Measurements from ENCODE around the gene ZFP42. TPM values are rescaled to one million over a fixed set of nuclear protein-coding genes. Genes with fewer than 3 reads are reported as not detected.

Gene ZFP42
- total RNA-seq, 1 experiment from 2014 or later, result 0.34 TPM

DNA sequence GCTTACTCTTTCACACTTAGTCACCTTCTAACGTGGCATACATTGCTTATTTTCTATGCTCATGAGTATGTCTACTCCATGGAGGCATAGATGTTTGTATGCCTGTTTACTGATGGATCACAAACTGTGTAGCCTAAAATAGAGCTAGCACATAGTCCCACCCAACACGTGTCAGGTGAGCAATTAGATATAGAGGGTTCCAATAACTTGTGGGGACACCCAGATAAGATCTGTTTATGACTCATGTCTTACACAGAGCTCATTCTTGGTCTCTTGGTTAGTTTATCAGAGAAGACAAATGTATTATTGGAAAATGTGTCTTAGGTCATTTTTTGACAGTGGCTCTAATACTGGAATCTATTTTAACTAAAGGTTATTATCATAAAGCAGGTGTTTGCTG lies 6.8 kb downstream of the ZFP42 start:
- intact Hi-C loops (cut with micrococcal nuclease; ENCODE audit: unreplicated experiment), result no loop called here
- no peaks in the 10 kb centered on the region for H3K27me3 ChIP-seq (replicated peaks; ENCODE audit: control insufficient read depth, insufficient read depth, low read length)
- H3K4me3 Mint-ChIP-seq (ENCODE audit: unreplicated experiment), result no peak overlapping the region
- H3K4me3 ChIP-seq (ENCODE audit: low read depth, low read length), result no peak overlapping the region
- no peak overlapping the region for H3K27ac Mint-ChIP-seq (ENCODE audit: unreplicated experiment)
- H3K36me3 ChIP-seq (ENCODE audit: control insufficient read depth, insufficient read depth, low read length), result no peaks in the 10 kb centered on the region
- TF ChIP-seq, protein P1, sequence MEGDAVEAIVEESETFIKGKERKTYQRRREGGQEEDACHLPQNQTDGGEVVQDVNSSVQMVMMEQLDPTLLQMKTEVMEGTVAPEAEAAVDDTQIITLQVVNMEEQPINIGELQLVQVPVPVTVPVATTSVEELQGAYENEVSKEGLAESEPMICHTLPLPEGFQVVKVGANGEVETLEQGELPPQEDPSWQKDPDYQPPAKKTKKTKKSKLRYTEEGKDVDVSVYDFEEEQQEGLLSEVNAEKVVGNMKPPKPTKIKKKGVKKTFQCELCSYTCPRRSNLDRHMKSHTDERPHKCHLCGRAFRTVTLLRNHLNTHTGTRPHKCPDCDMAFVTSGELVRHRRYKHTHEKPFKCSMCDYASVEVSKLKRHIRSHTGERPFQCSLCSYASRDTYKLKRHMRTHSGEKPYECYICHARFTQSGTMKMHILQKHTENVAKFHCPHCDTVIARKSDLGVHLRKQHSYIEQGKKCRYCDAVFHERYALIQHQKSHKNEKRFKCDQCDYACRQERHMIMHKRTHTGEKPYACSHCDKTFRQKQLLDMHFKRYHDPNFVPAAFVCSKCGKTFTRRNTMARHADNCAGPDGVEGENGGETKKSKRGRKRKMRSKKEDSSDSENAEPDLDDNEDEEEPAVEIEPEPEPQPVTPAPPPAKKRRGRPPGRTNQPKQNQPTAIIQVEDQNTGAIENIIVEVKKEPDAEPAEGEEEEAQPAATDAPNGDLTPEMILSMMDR (IDR thresholded peaks at IDR 0.05; ENCODE audit: insufficient read depth in 1 of 2, low read depth in 1 of 2, low read length in 1 of 2, severe bottlenecking in 1 of 2, unreplicated experiment in 1 of 2), result no peak
- H3K4me1 ChIP-seq, result no peaks in the 10 kb centered on the region
- ChIA-PET POLR2A (no interaction called here), CTCF (no interaction called here)
- no peak for DNase-seq
- no peaks in the 10 kb centered on the region for H3K27me3 Mint-ChIP-seq (ENCODE audit: insufficient read depth, unreplicated experiment)
- H3K9me3 Mint-ChIP-seq (ENCODE audit: unreplicated experiment), result no peaks in the 10 kb centered on the region
- BruUV-seq (replicated peaks), result no TSS peak
- H3K4me1 Mint-ChIP-seq (ENCODE audit: low read depth, unreplicated experiment), result peaks cover 6% of the 10 kb centered on the region
- no peaks in the 10 kb centered on the region for H3K9me3 ChIP-seq
- H3K36me3 Mint-ChIP-seq (ENCODE audit: insufficient read depth, unreplicated experiment), result peaks cover 22% of the 10 kb centered on the region

DNA sequence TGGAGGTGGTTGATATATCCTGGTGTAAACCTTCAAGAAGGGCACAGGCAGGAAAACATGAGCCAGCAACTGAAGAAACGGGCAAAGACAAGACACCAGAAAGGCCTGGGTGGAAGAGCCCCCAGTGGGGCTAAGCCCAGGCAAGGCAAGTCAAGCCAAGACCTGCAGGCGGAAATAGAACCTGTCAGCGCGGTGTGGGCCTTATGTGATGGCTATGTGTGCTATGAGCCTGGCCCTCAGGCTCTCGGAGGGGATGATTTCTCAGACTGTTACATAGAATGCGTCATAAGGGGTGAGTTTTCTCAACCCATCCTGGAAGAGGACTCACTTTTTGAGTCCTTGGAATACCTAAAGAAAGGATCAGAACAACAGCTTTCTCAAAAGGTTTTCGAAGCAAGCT lies 7.2 kb downstream of the ZFP42 start:
- H3K36me3 Mint-ChIP-seq (ENCODE audit: insufficient read depth, unreplicated experiment), result peaks cover 18% of the 10 kb centered on the region
- no peaks in the 10 kb centered on the region for H3K9me3 ChIP-seq
- no peak overlapping the region for H3K27ac Mint-ChIP-seq (ENCODE audit: unreplicated experiment)
- ChIA-PET POLR2A (no interaction called here), CTCF (no interaction called here)
- no TSS peak for BruUV-seq (replicated peaks)
- no peaks in the 10 kb centered on the region for H3K36me3 ChIP-seq (ENCODE audit: control insufficient read depth, insufficient read depth, low read length)
- H3K27me3 ChIP-seq (replicated peaks; ENCODE audit: control insufficient read depth, insufficient read depth, low read length), result no peaks in the 10 kb centered on the region
- DNase-seq, result no peak
- H3K4me3 Mint-ChIP-seq (ENCODE audit: unreplicated experiment), result no peak overlapping the region
- no peak overlapping the region for H3K4me3 ChIP-seq (ENCODE audit: low read depth, low read length)
- H3K9me3 Mint-ChIP-seq (ENCODE audit: unreplicated experiment), result no peaks in the 10 kb centered on the region
- H3K27me3 Mint-ChIP-seq (ENCODE audit: insufficient read depth, unreplicated experiment), result no peaks in the 10 kb centered on the region
- no peaks in the 10 kb centered on the region for H3K4me1 ChIP-seq
- intact Hi-C loops (cut with micrococcal nuclease; ENCODE audit: unreplicated experiment), result no loop called here
- H3K4me1 Mint-ChIP-seq (ENCODE audit: low read depth, unreplicated experiment), result peaks cover 6% of the 10 kb centered on the region
- TF ChIP-seq, protein P1 (IDR thresholded peaks at IDR 0.05; ENCODE audit: insufficient read depth in 1 of 2, low read depth in 1 of 2, low read length in 1 of 2, severe bottlenecking in 1 of 2, unreplicated experiment in 1 of 2), result no peak

DNA sequence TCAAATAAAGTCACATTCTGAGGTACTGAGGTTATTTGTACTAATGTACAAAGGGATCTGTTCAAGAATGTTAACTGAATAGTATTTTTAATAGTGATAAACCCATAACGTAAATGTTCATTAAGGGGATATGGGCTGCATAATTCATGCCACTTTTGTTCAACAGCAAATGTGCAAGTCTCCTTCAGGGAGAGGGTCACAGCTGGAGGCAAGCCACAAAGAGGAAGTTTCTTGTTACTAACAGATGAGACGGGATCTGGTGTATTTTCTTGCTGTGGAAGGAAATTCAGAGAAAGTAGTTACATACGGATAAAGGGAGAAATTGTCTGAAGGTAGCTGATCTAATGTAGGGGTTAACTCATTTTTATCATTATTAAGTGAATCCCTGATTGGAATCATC lies 10.0 kb downstream of the ZFP42 start:
- Mint-ChIP-seq H3K4me3 (ENCODE audit: unreplicated experiment) (no peak overlapping the region), H3K27ac (ENCODE audit: unreplicated experiment) (no peak overlapping the region), H3K9me3 (ENCODE audit: unreplicated experiment) (no peaks in the 10 kb centered on the region), H3K4me1 (ENCODE audit: low read depth, unreplicated experiment) (no peaks in the 10 kb centered on the region), H3K27me3 (ENCODE audit: insufficient read depth, unreplicated experiment) (no peaks in the 10 kb centered on the region), H3K36me3 (ENCODE audit: insufficient read depth, unreplicated experiment) (peaks cover 14% of the 10 kb centered on the region)
- Histone ChIP-seq H3K9me3 (no peaks in the 10 kb centered on the region), H3K36me3 (ENCODE audit: control insufficient read depth, insufficient read depth, low read length) (no peaks in the 10 kb centered on the region), H3K4me3 (ENCODE audit: low read depth, low read length) (no peak overlapping the region), H3K27me3 (replicated peaks; ENCODE audit: control insufficient read depth, insufficient read depth, low read length) (no peaks in the 10 kb centered on the region), H3K4me1 (no peaks in the 10 kb centered on the region)
- TF ChIP-seq, protein P1 (IDR thresholded peaks at IDR 0.05; ENCODE audit: insufficient read depth in 1 of 2, low read depth in 1 of 2, low read length in 1 of 2, severe bottlenecking in 1 of 2, unreplicated experiment in 1 of 2), result no peak
- BruUV-seq (replicated peaks), result no TSS peak
- intact Hi-C loops (cut with micrococcal nuclease; ENCODE audit: unreplicated experiment), result no loop called here
- ChIA-PET CTCF (no interaction called here), POLR2A (no interaction called here)
- no peak for DNase-seq
